DND-41 (cell line): ENCODE data around the gene SYTL2.
"Not testable (repeated sequence)": the region's sequence is repeated elsewhere in the genome, so short reads cannot be mapped to it uniquely, and the experiment has no call there.

Source experiments
- ATAC-seq: fragments of 200-7000 bp; cut with Tn5 transposase; 3 replicates; pipeline ENCODE4 v1.9.1; 2021; ENCODE audit warnings: low read depth; ENCODE audit not compliant: insufficient read depth
- DNase-seq: peaks from one replicate; pipeline ENCODE4 v3.0.0-alpha.2; 2020
- H2AFZ ChIP-seq: 2 replicates; pipeline ENCODE4 v1.6.0; 2012; ENCODE audit warnings: low read depth, low read length
- H3K27ac ChIP-seq: 2 replicates; pipeline ENCODE4 v1.5.1; 2012; ENCODE audit warnings: low read length, inconsistent platforms
- H3K27me3 ChIP-seq: fragments of 200-600 bp; sonication (generic); 2 replicates; pipeline ENCODE4 v1.6.0; 2012; ENCODE audit warnings: low read length, mild to moderate bottlenecking, inconsistent platforms; ENCODE audit not compliant: insufficient read depth, poor library complexity
- H3K36me3 ChIP-seq: 2 replicates; pipeline ENCODE4 v1.5.1; 2012; ENCODE audit warnings: low read length, inconsistent platforms; ENCODE audit not compliant: insufficient read depth
- H3K4me1 ChIP-seq: 2 replicates; pipeline ENCODE4 v1.5.1; 2012; ENCODE audit warnings: mild to moderate bottlenecking, low read length; ENCODE audit not compliant: insufficient read depth
- H3K4me2 ChIP-seq: 2 replicates; pipeline ENCODE4 v1.6.0; 2012; ENCODE audit warnings: mild to moderate bottlenecking, moderate library complexity, low read length, inconsistent platforms; ENCODE audit not compliant: insufficient read depth
- H3K4me3 ChIP-seq, 2 experiments: fragments of 200-600 bp in 1 of 2; shearing (Covaris generic) in 1 of 2; 2 replicates each; pipeline ENCODE4 v1.5.1; 2012 to 2016; ENCODE audit warnings: inconsistent platforms in 2 of 2, low read length in 2 of 2, mild to moderate bottlenecking in 2 of 2, low read depth in 1 of 2, moderate library complexity in 1 of 2
- H3K79me2 ChIP-seq: 2 replicates; pipeline ENCODE4 v1.6.0; 2012; ENCODE audit warnings: low read length, inconsistent platforms; ENCODE audit not compliant: insufficient read depth
- H3K9ac ChIP-seq: 2 replicates; pipeline ENCODE4 v1.6.0; 2012; ENCODE audit warnings: low read depth, mild to moderate bottlenecking, inconsistent platforms, low read length, moderate library complexity
- H3K9me3 ChIP-seq: 2 replicates; pipeline ENCODE4 v1.5.1; 2012; ENCODE audit warnings: low read length, moderate library complexity, mild to moderate bottlenecking, inconsistent platforms; ENCODE audit not compliant: insufficient read depth, severe bottlenecking
- H4K20me1 ChIP-seq: 2 replicates; pipeline ENCODE4 v1.6.0; 2012; ENCODE audit warnings: low read length; ENCODE audit not compliant: insufficient read depth
- CTCF ChIP-seq: IDR thresholded peaks from 2 replicates; pipeline ENCODE4 v1.5.1; 2012; ENCODE audit warnings: borderline replicate concordance, low read length, moderate library complexity, mild to moderate bottlenecking; ENCODE audit not compliant: poor library complexity, severe bottlenecking; ENCODE audit errors: extremely low read depth
- EZH2 ChIP-seq: IDR thresholded peaks from 3 replicates; pipeline ENCODE4 v1.6.1; 2012; ENCODE audit warnings: borderline replicate concordance, low read depth, mild to moderate bottlenecking, moderate library complexity, low read length, inconsistent platforms; ENCODE audit not compliant: severe bottlenecking

SYTL2 gene

GRCh38 chr11:85810871-85811611, at the start of gene SYTL2:
SYTL2 (minus strand) TSS chr11:85811141; CDS start chr11:85757725, 53,416 bp downstream.
- Histone ChIP-seq H4K20me1 (peaks cover 13% of the 10 kb centered on the region), H3K27ac (no peak within 1 kb of the TSS), H3K27me3 (peaks cover 32% of the 10 kb centered on the region), H2AFZ (no peak within 1 kb of the TSS), H3K79me2 (no peaks in the 10 kb centered on the region), H3K36me3 (no peaks in the 10 kb centered on the region), H3K9ac (no peak within 1 kb of the TSS), H3K4me3 (no peak within 1 kb of the TSS), H3K4me2 (no peak within 1 kb of the TSS), H3K9me3 (no peaks in the 10 kb centered on the region), H3K4me1 (no peaks in the 10 kb centered on the region)
- DNase-seq (no peak), ATAC-seq (no peak)
- no peak for TF ChIP-seq CTCF
- TF ChIP-seq EZH2 = no peak

GRCh38 chr11:85859541-85859940, 48.6 kb upstream of the SYTL2 start:
- H3K36me3 ChIP-seq, H2AFZ ChIP-seq, H3K9me3 ChIP-seq, H3K27ac ChIP-seq, H4K20me1 ChIP-seq, H3K79me2 ChIP-seq, ATAC-seq, H3K9ac ChIP-seq, H3K4me2 ChIP-seq, H3K4me3 ChIP-seq, H3K4me1 ChIP-seq, DNase-seq, H3K27me3 ChIP-seq: not testable (repeated sequence)

- Histone ChIP-seq H3K9ac (no peak overlapping the region), H3K4me1 (peaks cover 14% of the 10 kb centered on the region), H3K9me3 (no peaks in the 10 kb centered on the region), H3K36me3 (no peaks in the 10 kb centered on the region), H2AFZ (no peak overlapping the region), H3K27me3 (peaks cover 4% of the 10 kb centered on the region), H3K79me2 (no peaks in the 10 kb centered on the region), H4K20me1 (no peaks in the 10 kb centered on the region), H3K4me2 (no peak overlapping the region), H3K27ac (no peak overlapping the region), H3K4me3 (no peak overlapping the region)
- no peak for TF ChIP-seq CTCF
- TF ChIP-seq EZH2 = no peak
- DNase-seq (no peak), ATAC-seq (no peak)
These were observed 46.2 kb upstream of the SYTL2 start for GRCh38 chr11:85857098-85857497.

GRCh38 chr11:85855341-85855656, 44.4 kb upstream of the SYTL2 start, which contains the start of gene CCDC83:
CCDC83 (plus strand) TSS chr11:85855383; CDS start chr11:85865124, 9,741 bp downstream.
- no peaks in the 10 kb centered on the region for H3K27me3 ChIP-seq
- peaks cover 14% of the 10 kb centered on the region for H3K4me1 ChIP-seq
- H3K27ac ChIP-seq = peak within 1 kb of the TSS; percentile 69
- H3K79me2 ChIP-seq = no peaks in the 10 kb centered on the region
- H4K20me1 ChIP-seq = no peaks in the 10 kb centered on the region
- H3K9ac ChIP-seq = peak within 1 kb of the TSS; percentile 61
- no peaks in the 10 kb centered on the region for H3K36me3 ChIP-seq
- no peaks in the 10 kb centered on the region for H3K9me3 ChIP-seq
- TF ChIP-seq EZH2 (no peak), CTCF (no peak)
- H3K4me2 ChIP-seq = peak within 1 kb of the TSS; percentile 95
- H2AFZ ChIP-seq = peak within 1 kb of the TSS; percentile 94
- DNase-seq (no peak), ATAC-seq (no peak)
- peak within 1 kb of the TSS; percentile 19 to 68; a peak in 3 of 4 replicates for H3K4me3 ChIP-seq
